ENCODE measurements around the gene RIMS3. TPM values are rescaled to one million over a fixed set of nuclear protein-coding genes. Genes with fewer than 3 reads are reported as not detected.

RIMS3 gene
- 13.7 and 14.2 TPM in 2 replicates for total RNA-seq (2021)
- long read RNA-seq, partial matches to known transcripts = 0 of 10 reads
- long read RNA-seq, other reads (novel, unspliced or antisense) = 10 of 10 reads

DNA sequence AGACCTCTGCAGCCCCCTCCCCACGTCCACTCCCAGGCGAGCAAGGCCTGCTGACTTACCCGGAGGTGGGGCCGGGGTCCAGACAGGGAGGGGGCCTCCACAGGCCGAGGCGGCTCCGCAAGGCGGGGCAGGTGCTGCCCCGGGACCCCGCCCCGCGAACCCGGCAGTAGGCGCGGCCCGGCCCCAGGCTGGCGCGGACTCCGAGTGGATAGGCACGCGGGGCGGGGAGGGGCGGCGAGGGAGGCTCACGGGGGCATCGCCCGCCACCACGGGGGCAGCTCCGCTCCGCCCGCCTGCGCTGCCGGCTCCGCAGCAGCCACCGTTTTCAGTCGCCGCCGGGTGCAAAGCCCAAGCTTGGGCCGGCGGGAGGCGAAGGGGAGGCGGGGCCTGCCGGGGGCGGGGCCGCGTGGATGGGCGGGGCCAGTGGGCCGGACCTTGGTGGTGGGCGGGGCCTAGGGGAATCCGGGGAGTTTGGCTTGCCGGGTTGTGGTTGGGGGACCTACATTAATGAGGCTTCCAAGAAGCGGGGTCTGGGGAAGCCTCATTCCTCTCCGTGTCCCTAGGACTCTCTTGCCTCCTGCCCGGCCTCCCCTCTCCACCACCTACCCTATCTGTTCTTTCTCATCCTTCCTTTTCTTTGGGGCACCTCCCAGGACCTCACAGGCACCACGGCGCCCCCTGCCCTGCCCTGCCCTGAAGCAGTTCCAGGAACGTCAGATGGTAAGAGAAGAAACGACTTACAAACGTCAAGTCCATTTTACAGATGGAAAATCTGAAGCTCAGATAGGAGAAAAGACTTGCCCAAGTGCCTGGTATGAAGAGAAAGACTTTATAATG lies at the start of gene RIMS3:
Gene RIMS3 (minus strand): TSS at position 348 of the 837 bp plus-strand sequence. CDS start 23,757 bp downstream, outside the sequence.
- Histone ChIP-seq H2AFZ (ENCODE audit: low read length) (no peak within 1 kb of the TSS), H3K4ac (ENCODE audit: low read depth, low read length) (no peak within 1 kb of the TSS), H3K56ac (ENCODE audit: insufficient read length, low read depth, low read length) (no peak within 1 kb of the TSS), H4K8ac (replicated peaks; ENCODE audit: insufficient read length, low read depth, low read length) (no peak within 1 kb of the TSS), H3K23me2 (ENCODE audit: insufficient read length, low read depth, low read length, poor library complexity, severe bottlenecking) (no peaks in the 10 kb centered on the region), H2BK12ac (ENCODE audit: insufficient read length, low read depth, low read length) (no peak within 1 kb of the TSS), H3K27ac (ENCODE audit: insufficient read length, low read depth, low read length) (no peak within 1 kb of the TSS), H3K14ac (ENCODE audit: insufficient read depth, low read length) (no peak within 1 kb of the TSS; the same call in 1 of the 2 replicates), H2AK5ac (ENCODE audit: insufficient read length, low read length) (no peak within 1 kb of the TSS), H3K79me1 (ENCODE audit: insufficient read depth, low read depth, low read length, poor library complexity, severe bottlenecking) (no peaks in the 10 kb centered on the region), H3K23ac (ENCODE audit: insufficient read length, low read depth, low read length) (no peak within 1 kb of the TSS), H3K9ac (ENCODE audit: extremely low read depth, insufficient read length, low read length) (no peak within 1 kb of the TSS), H3K18ac (ENCODE audit: insufficient read length, low read depth, low read length) (no peak within 1 kb of the TSS), H2BK5ac (ENCODE audit: insufficient read length, low read length) (no peak within 1 kb of the TSS), H4K20me1 (ENCODE audit: control insufficient read depth, insufficient read depth, insufficient read length) (no peaks in the 10 kb centered on the region), H4K5ac (ENCODE audit: insufficient read length, low read depth, low read length) (no peak within 1 kb of the TSS), H2BK15ac (ENCODE audit: low read depth, low read length) (no peak within 1 kb of the TSS), H3K79me2 (ENCODE audit: insufficient read depth, low read length) (no peaks in the 10 kb centered on the region), H3K9me3 (ENCODE audit: control insufficient read depth, low read depth, low read length) (no peaks in the 10 kb centered on the region), H3K27me3 (ENCODE audit: insufficient read depth, low read length) (no peaks in the 10 kb centered on the region), H2BK120ac (ENCODE audit: low read depth, low read length, poor library complexity, severe bottlenecking) (no peak within 1 kb of the TSS), H2BK20ac (ENCODE audit: low read depth, low read length, poor library complexity, severe bottlenecking) (no peak within 1 kb of the TSS), H4K91ac (ENCODE audit: insufficient read length, low read depth, low read length) (no peak within 1 kb of the TSS), H3K4me1 (ENCODE audit: insufficient read depth, low read length) (peaks cover 5% of the 10 kb centered on the region; the same call in 1 of the 2 replicates), H3T11ph (ENCODE audit: low read length) (no peak within 1 kb of the TSS), H3K4me2 (ENCODE audit: insufficient read depth, insufficient read length, low read length) (peak within 1 kb of the TSS; percentile 70)
- H3K9me3 Mint-ChIP-seq = no peaks in the 10 kb centered on the region
- H3K36me3 Mint-ChIP-seq (ENCODE audit: insufficient read depth in 1 of 3, low read depth in 3 of 3) = no peaks in the 10 kb centered on the region
- H3K27ac Mint-ChIP-seq = peak within 1 kb of the TSS in 2 of 3 experiments; percentile 12 to 78; a peak in 4 of 7 replicates
- peak; percentile 83 for DNase-seq
- peaks cover 13% of the 10 kb centered on the region for H3K27me3 Mint-ChIP-seq (ENCODE audit: low read depth)
- H3K4me1 Mint-ChIP-seq = peaks cover 20 to 41% of the 10 kb centered on the region in 2 experiments
- no CpG with 5 or more reads among the region's 59 CpGs for WGBS (ENCODE audit: extremely low coverage, insufficient read length, low lambda C conversion rate)
- peak within 1 kb of the TSS; percentile 80 to 95 for H3K4me3 Mint-ChIP-seq
- TF ChIP-seq, protein P1, sequence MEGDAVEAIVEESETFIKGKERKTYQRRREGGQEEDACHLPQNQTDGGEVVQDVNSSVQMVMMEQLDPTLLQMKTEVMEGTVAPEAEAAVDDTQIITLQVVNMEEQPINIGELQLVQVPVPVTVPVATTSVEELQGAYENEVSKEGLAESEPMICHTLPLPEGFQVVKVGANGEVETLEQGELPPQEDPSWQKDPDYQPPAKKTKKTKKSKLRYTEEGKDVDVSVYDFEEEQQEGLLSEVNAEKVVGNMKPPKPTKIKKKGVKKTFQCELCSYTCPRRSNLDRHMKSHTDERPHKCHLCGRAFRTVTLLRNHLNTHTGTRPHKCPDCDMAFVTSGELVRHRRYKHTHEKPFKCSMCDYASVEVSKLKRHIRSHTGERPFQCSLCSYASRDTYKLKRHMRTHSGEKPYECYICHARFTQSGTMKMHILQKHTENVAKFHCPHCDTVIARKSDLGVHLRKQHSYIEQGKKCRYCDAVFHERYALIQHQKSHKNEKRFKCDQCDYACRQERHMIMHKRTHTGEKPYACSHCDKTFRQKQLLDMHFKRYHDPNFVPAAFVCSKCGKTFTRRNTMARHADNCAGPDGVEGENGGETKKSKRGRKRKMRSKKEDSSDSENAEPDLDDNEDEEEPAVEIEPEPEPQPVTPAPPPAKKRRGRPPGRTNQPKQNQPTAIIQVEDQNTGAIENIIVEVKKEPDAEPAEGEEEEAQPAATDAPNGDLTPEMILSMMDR (conservative IDR thresholded peaks at IDR 0.05) = peak; percentile 53; the same call in 2 of the 3 replicates
